ENCODE data around the gene NFATC3.

DNA sequence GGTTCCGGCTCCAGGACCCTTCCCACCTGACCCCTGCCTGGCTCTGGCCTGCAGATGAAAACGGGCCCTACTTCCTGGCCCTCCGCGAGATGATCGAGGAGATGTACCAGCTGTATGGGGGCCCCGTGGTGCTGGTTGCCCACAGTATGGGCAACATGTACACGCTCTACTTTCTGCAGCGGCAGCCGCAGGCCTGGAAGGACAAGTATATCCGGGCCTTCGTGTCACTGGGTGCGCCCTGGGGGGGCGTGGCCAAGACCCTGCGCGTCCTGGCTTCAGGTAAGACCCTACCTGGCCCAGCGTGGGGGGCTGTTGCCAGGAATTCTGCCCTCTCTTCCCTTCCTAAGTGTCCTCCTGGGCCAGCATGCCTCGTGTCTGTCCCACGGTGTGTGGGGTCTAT lies 170.5 kb downstream of the NFATC3 start:
- TF ChIP-seq, protein P1, sequence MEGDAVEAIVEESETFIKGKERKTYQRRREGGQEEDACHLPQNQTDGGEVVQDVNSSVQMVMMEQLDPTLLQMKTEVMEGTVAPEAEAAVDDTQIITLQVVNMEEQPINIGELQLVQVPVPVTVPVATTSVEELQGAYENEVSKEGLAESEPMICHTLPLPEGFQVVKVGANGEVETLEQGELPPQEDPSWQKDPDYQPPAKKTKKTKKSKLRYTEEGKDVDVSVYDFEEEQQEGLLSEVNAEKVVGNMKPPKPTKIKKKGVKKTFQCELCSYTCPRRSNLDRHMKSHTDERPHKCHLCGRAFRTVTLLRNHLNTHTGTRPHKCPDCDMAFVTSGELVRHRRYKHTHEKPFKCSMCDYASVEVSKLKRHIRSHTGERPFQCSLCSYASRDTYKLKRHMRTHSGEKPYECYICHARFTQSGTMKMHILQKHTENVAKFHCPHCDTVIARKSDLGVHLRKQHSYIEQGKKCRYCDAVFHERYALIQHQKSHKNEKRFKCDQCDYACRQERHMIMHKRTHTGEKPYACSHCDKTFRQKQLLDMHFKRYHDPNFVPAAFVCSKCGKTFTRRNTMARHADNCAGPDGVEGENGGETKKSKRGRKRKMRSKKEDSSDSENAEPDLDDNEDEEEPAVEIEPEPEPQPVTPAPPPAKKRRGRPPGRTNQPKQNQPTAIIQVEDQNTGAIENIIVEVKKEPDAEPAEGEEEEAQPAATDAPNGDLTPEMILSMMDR (IDR thresholded peaks at IDR 0.05), result no peak
- TF ChIP-seq POLR2A (IDR thresholded peaks at IDR 0.05), result no peak

Measured in heart left ventricle (tissue), 13 donors.